Fibroblast of mammary gland (primary cell): ENCODE data around the gene PLEKHG4.

ENCODE experiments used
- DNase-seq: peaks from one replicate; pipeline ENCODE4 v3.0.0-alpha.2; 2010; ENCODE audit warnings: low read depth
- H3K4me3 ChIP-seq: 2 replicates; pipeline ENCODE4 v1.5.1; 2011; ENCODE audit warnings: low read depth, mild to moderate bottlenecking, low read length, moderate library complexity; ENCODE audit not compliant: control insufficient read depth
- CTCF ChIP-seq: conservative IDR thresholded peaks from 2 replicates; pipeline ENCODE4 v1.5.1; 2011; ENCODE audit warnings: low read depth, low read length, inconsistent platforms; ENCODE audit not compliant: control insufficient read depth, insufficient read depth

Gene PLEKHG4

GRCh38 chr16:67246756-67247191 lies 32.6 kb upstream of the PLEKHG4 start:
- DNase-seq, result no peak
- peak overlapping the region; percentile 89 for H3K4me3 ChIP-seq
- no peak for TF ChIP-seq CTCF

GRCh38 chr16:67247192-67248072 lies 31.9 kb upstream of the PLEKHG4 start, which contains the start of gene FHOD1:
Gene FHOD1, minus strand, starts transcription at chr16:67247481. Its CDS starts 71 bp downstream, at chr16:67247410.
- TF ChIP-seq CTCF, result no peak
- DNase-seq, result peak; percentile 93
- peak within 1 kb of the TSS; percentile 89 for H3K4me3 ChIP-seq

GRCh38 chr16:67248073-67248400 lies 31.3 kb upstream of the PLEKHG4 start:
- H3K4me3 ChIP-seq, result peak overlapping the region; percentile 55
- no peak for TF ChIP-seq CTCF
- no peak for DNase-seq

- peak within 1 kb of the TSS; percentile 55 for H3K4me3 ChIP-seq
- TF ChIP-seq CTCF, result no peak
- no peak for DNase-seq
Measured at GRCh38 chr16:67248401-67249177, 30.7 kb upstream of the PLEKHG4 start, which contains the start of gene SLC9A5. Gene SLC9A5, plus strand, starts transcription at chr16:67248979. Its CDS starts 36 bp downstream, at chr16:67249015.

GRCh38 chr16:67249178-67250044 lies 29.9 kb upstream of the PLEKHG4 start:
- DNase-seq, result no peak

More at GRCh38 chr16:67249178-67250044, 29.9 kb upstream of the PLEKHG4 start:
- no peak for TF ChIP-seq CTCF
- peak overlapping the region; percentile 55 for H3K4me3 ChIP-seq
